Motor neuron (in vitro differentiated cells): ENCODE measurements around the gene FAM168A. TPM values are rescaled to one million over a fixed set of nuclear protein-coding genes. Genes with fewer than 3 reads are reported as not detected.

Experiments
- ATAC-seq, 8 experiments: fragments of 200-7000 bp; cut with Tn5 transposase; replicated peaks in 6 of 8; 2 replicates each; pipeline ENCODE4 v1.8.0; 2021; ENCODE audit warnings: mild to moderate bottlenecking in 8 of 8, moderate library complexity in 8 of 8
- H3K27ac ChIP-seq, 2 donors: fragments of 250-450 bp; sonication (Bioruptor Pico); 2 replicates each; pipeline ENCODE4 v1.9.0; 2021; ENCODE audit warnings: antibody characterized with exemption in 2 of 2, mild to moderate bottlenecking in 2 of 2, moderate library complexity in 1 of 2
- H3K4me1 ChIP-seq, 2 donors: fragments of 250-450 bp; sonication (Bioruptor Pico); replicated peaks in 1 of 2; 2 replicates each; pipeline ENCODE4 v1.6.1; 2021; ENCODE audit warnings: antibody characterized with exemption in 2 of 2, mild to moderate bottlenecking in 2 of 2, moderate library complexity in 1 of 2
- H3K4me3 ChIP-seq, 5 donors: fragments of 250-450 bp; sonication (Bioruptor Pico); 2 replicates each; pipeline ENCODE4 v1.9.0; 2021; ENCODE audit warnings: antibody characterized with exemption in 5 of 5, mild to moderate bottlenecking in 5 of 5, moderate library complexity in 4 of 5
- WGBS, 10 experiments: fragments of 450-650 bp; shearing (Covaris generic); methylation state at CpG; one replicate each; pipeline ENCODE4 v1.0.0; 2022; 5-methylcytosine and 5-hydroxymethylcytosine counted together
- in situ Hi-C, 9 experiments: fragments of 400-800 bp; cut with MboI; loops; one replicate each; pipeline ENCODE4 v1.15.0; 2021; ENCODE audit warnings: low sequenced_read_pairs in 9 of 9, low pct_unique_long_range_greater_than_20kb in 2 of 9; ENCODE audit not compliant: unreplicated experiment in 9 of 9
- total RNA-seq, 8 experiments: library from RNA; unstranded; fragments of 300-600 nt; gene quantifications; 2 replicates each; pipeline versions ENCODE4 v1.2.3 to v1.2.4, GENCODE V29; 2022

The FAM168A gene
- total RNA-seq, 8 experiments from 2014 or later: 33.2 to 82.3 (median 47.1) TPM

- Histone ChIP-seq H3K4me1 (no peaks in the 10 kb centered on the region), H3K4me3 (no peak overlapping the region), H3K27ac (no peak overlapping the region)
- no peak for ATAC-seq
- 57 to 100% (median 80%) methylated on average over 1 of the region's 1 CpG; no CpG with 5 or more reads in 5 of the 10 experiments for WGBS, 10 experiments
- in situ Hi-C loops: no loop called here
Measured at GRCh38 chr11:73465871-73466270, 132.0 kb downstream of the FAM168A start.

GRCh38 chr11:73465023-73465675 is 132.8 kb downstream of the FAM168A start:
- 4 to 100% (median 93%) methylated on average over 1 to 3 of the region's 3 CpGs; no CpG with 5 or more reads in 2 of the 10 experiments for WGBS, 10 experiments
- Histone ChIP-seq H3K4me3 (no peak overlapping the region), H3K4me1 (no peaks in the 10 kb centered on the region), H3K27ac (no peak overlapping the region)
- no peak for ATAC-seq
- in situ Hi-C loops: no loop called here

DNA sequence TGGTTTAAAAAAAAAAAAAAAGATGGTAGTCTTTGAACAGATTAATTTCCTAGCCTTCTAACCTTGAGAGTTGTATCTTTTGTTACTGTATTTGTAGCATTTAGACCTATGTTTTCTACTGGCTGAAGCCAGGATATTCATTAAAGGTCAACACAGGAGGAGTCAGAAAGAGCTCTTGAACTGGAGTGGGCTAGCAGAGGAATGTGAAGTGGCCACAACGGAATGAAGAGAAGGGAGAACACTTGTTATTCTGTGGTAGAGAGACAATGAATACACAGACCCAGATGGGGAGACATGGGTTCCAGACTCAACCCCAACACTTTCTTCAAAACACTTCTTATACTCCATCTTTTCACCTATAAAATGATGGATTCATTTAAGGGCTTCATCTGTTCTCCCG is 133.6 kb downstream of the FAM168A start:
- ATAC-seq: no peak
- no peak overlapping the region for H3K4me3 ChIP-seq
- in situ Hi-C loops: no loop called here
- no peaks in the 10 kb centered on the region for H3K4me1 ChIP-seq
- WGBS, 10 experiments: 17 to 100% (median 75%) methylated on average over 1 to 2 of the region's 2 CpGs
- no peak overlapping the region for H3K27ac ChIP-seq

DNA sequence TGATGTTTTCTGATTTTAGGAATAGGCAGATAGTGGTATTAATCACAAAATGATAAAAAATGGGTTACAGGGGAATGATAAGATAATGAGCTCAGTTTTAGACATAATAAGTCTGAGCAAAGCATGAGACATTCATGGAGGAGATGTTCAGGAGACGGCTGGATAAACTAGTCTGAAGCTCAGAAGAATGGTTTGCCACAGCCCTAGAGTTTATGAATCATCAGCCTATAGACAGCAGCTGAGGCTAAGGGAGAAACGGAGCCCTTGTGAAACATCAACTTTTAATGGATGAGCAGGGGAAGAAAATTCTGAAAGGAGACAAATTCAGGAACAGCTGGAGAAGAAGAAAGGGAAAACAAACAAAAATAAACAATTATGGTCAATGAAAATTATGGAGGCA is 134.6 kb downstream of the FAM168A start:
- WGBS, 10 experiments: 10 to 100% (median 79%) methylated on average over 1 to 2 of the region's 2 CpGs
- in situ Hi-C loops: no loop called here
- no peak for ATAC-seq
- H3K4me3 ChIP-seq: no peak overlapping the region
- no peaks in the 10 kb centered on the region for H3K4me1 ChIP-seq
- no peak overlapping the region for H3K27ac ChIP-seq

GRCh38 chr11:73461964-73462363 is 135.9 kb downstream of the FAM168A start:
- no peak for ATAC-seq

GRCh38 chr11:73461335-73461840 is 136.5 kb downstream of the FAM168A start:
- H3K27ac ChIP-seq: no peak overlapping the region
- ATAC-seq: no peak
- 0 to 92% (median 63%) methylated on average over 1 to 2 of the region's 2 CpGs for WGBS, 10 experiments

More at GRCh38 chr11:73461964-73462363, 135.9 kb downstream of the FAM168A start:
- Histone ChIP-seq H3K27ac (no peak overlapping the region), H3K4me1 (no peaks in the 10 kb centered on the region), H3K4me3 (no peak overlapping the region)
- in situ Hi-C loops: no loop called here
- 59 to 100% (median 94%) methylated on average over 1 to 3 of the region's 3 CpGs for WGBS, 10 experiments

GRCh38 chr11:73458201-73458600 is 139.7 kb downstream of the FAM168A start:
- ATAC-seq: peak in 4 of 8 experiments; percentile 31 to 79 (median 66)
- 86 to 100% (median 100%) methylated on average over 1 of the region's 1 CpG; no CpG with 5 or more reads in 6 of the 10 experiments for WGBS, 10 experiments
- in situ Hi-C loops: no loop called here
- no peaks in the 10 kb centered on the region for H3K4me1 ChIP-seq
- no peak overlapping the region for H3K27ac ChIP-seq
- no peak overlapping the region for H3K4me3 ChIP-seq

More at GRCh38 chr11:73461335-73461840, 136.5 kb downstream of the FAM168A start:
- Histone ChIP-seq H3K4me1 (no peaks in the 10 kb centered on the region), H3K4me3 (no peak overlapping the region)
- in situ Hi-C loops: no loop called here

DNA sequence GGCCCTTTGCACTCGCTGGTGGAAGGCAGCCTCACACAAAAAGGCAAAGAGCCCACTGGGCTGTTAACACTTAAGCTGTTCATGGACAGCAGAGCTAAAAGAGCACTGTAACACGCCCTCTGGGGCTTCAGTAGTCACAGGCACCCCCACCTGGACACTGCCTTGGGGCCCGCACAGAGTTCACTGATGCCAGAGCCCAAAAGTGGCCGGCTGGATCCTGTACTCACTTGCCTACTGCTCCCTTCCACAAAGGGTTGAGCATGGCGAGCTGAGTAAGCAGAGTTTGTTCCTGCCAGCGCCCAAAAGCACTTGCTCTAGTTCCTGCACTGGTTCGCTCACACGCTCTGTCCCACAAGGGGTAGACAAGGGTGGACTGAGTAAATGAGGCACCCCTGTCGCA is 142.9 kb downstream of the FAM168A start:
- WGBS, 10 experiments: 90 to 100% (median 100%) methylated on average over 1 to 9 of the region's 9 CpGs; no CpG with 5 or more reads in 5 of the 10 experiments
- no peak for ATAC-seq
- Histone ChIP-seq H3K4me3 (no peak overlapping the region), H3K4me1 (peaks cover 0 to 5% of the 10 kb centered on the region in 2 donors), H3K27ac (no peak overlapping the region)
- in situ Hi-C loops: no loop called here

- 76 to 100% (median 93%) methylated on average over 1 to 4 of the region's 4 CpGs; no CpG with 5 or more reads in 3 of the 10 experiments for WGBS, 10 experiments
- Histone ChIP-seq H3K4me3 (no peak overlapping the region), H3K4me1 (peaks cover 0 to 5% of the 10 kb centered on the region in 2 donors), H3K27ac (no peak overlapping the region)
- in situ Hi-C loops: no loop called here
- no peak for ATAC-seq
Measured at GRCh38 chr11:73453562-73453961, 144.3 kb downstream of the FAM168A start.

DNA sequence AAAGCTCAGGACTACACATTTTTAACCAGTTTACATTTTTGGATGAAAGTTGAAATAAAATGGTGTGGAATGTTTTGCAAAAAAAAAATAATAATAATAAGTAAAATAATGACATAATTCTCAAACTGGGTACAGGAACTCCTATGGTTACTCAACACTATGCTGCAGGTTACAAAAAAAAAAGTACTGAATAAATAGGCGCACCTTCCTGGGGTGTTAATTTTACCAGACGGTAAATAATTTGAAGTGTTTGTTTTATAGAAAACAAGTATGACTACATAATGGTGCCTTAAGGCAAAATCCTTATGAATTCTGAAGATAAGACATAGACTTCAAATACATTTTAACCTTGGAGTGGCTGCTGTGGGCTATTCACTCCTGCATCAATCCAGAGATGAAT is 145.2 kb downstream of the FAM168A start:
- in situ Hi-C loops: no loop called here
- Histone ChIP-seq H3K27ac (no peak overlapping the region), H3K4me1 (peaks cover 0 to 5% of the 10 kb centered on the region in 2 donors), H3K4me3 (no peak overlapping the region)
- ATAC-seq: no peak
- WGBS, 10 experiments: 64 to 100% (median 98%) methylated on average over 2 of the region's 2 CpGs

- ATAC-seq: no peak
- Histone ChIP-seq H3K4me1 (peaks cover 0 to 5% of the 10 kb centered on the region in 2 donors), H3K4me3 (no peak overlapping the region), H3K27ac (no peak overlapping the region)
- in situ Hi-C loops: no loop called here
Measured at GRCh38 chr11:73451896-73452295, 146.0 kb downstream of the FAM168A start.

GRCh38 chr11:73446766-73447165 is 151.1 kb downstream of the FAM168A start:
- no peak overlapping the region for H3K27ac ChIP-seq
- no peak overlapping the region for H3K4me3 ChIP-seq
- WGBS, 10 experiments: 75 to 100% (median 94%) methylated on average over 1 to 2 of the region's 2 CpGs; no CpG with 5 or more reads in 2 of the 10 experiments
- in situ Hi-C loops: no loop called here
- peaks cover 0 to 5% of the 10 kb centered on the region in 2 donors for H3K4me1 ChIP-seq
- ATAC-seq: no peak

GRCh38 chr11:73445980-73446379 is 151.9 kb downstream of the FAM168A start:
- no peak for ATAC-seq
- in situ Hi-C loops: no loop called here
- Histone ChIP-seq H3K27ac (no peak overlapping the region), H3K4me3 (no peak overlapping the region), H3K4me1 (peaks cover 0 to 1% of the 10 kb centered on the region in 2 donors)
